Suprapubic skin (tissue), 4 donors: Measurements from ENCODE around the gene SLC34A1. TPM values are rescaled to one million over a fixed set of nuclear protein-coding genes. Genes with fewer than 3 reads are reported as not detected.

Experiments used
- DNase-seq, 2 donors: peaks; one replicate each; pipeline ENCODE4 v3.0.0-alpha.2; 2019; ENCODE audit warnings: low spot score in 2 of 2
- H3K27ac ChIP-seq: fragments of 200-600 bp; sonication (generic); one replicate; pipeline ENCODE4 v1.5.1; 2019
- H3K27me3 ChIP-seq: fragments of 200-600 bp; sonication (generic); one replicate; pipeline ENCODE4 v1.5.1; 2019
- H3K36me3 ChIP-seq: fragments of 200-600 bp; sonication (generic); one replicate; pipeline ENCODE4 v1.5.1; 2019
- H3K4me1 ChIP-seq: fragments of 200-600 bp; sonication (generic); one replicate; pipeline ENCODE4 v1.5.1; 2019
- H3K4me3 ChIP-seq: fragments of 200-600 bp; sonication (generic); one replicate; pipeline ENCODE4 v1.5.1; 2019; ENCODE audit warnings: mild to moderate bottlenecking
- H3K9me3 ChIP-seq: fragments of 200-600 bp; sonication (generic); one replicate; pipeline ENCODE4 v1.5.1; 2019
- EP300 ChIP-seq: sonication (generic); formaldehyde crosslinking; IDR thresholded peaks from one replicate; pipeline ENCODE4 v1.6.1; 2017; ENCODE audit warnings: antibody characterized with exemption
- POLR2A ChIP-seq, 2 donors: fragments of 450-650 bp; IDR thresholded peaks; one replicate each; pipeline ENCODE4 v1.6.1; 2017; ENCODE audit warnings: antibody characterized with exemption in 2 of 2, mild to moderate bottlenecking in 2 of 2, moderate library complexity in 2 of 2
- POLR2AphosphoS5 ChIP-seq, 3 donors: sonication (generic); formaldehyde crosslinking; IDR thresholded peaks; one replicate each; pipeline ENCODE4 v1.6.1; 2017; ENCODE audit warnings: antibody characterized with exemption in 3 of 3
- WGBS: methylation state at CpG from one replicate; pipeline ENCODE4 v1.1.5; 2018; 5-methylcytosine and 5-hydroxymethylcytosine counted together
- total RNA-seq, 4 donors: library from RNA; depleted of rRNA; stranded (reverse); fragments of >200 nt; gene quantifications; one replicate each; pipeline ENCODE4 v1.1.0, GENCODE V29; 2016
- TF ChIP-seq, protein P1 (sequence below), 2 donors: fragments of 200-600 bp in 1 of 2; fragments of 450-650 bp in 1 of 2; sonication (generic) in 1 of 2; IDR thresholded peaks; one replicate each; pipeline ENCODE4 v1.5.1; 2016 to 2019; ENCODE audit warnings: antibody characterized with exemption in 2 of 2, mild to moderate bottlenecking in 1 of 2, moderate library complexity in 1 of 2

Gene SLC34A1
- total RNA-seq, 4 donors from 2014 or later = 0.29 TPM; not detected in 3

- Histone ChIP-seq H3K9me3 (no peaks in the 10 kb centered on the region), H3K27ac (no peak overlapping the region), H3K36me3 (peaks cover 31% of the 10 kb centered on the region), H3K27me3 (no peaks in the 10 kb centered on the region), H3K4me3 (no peak overlapping the region), H3K4me1 (peaks cover 28% of the 10 kb centered on the region)
- TF ChIP-seq POLR2AphosphoS5 (IDR thresholded peaks at IDR 0.05) (no peak), POLR2A (IDR thresholded peaks at IDR 0.05) (no peak), EP300 (no peak)
- TF ChIP-seq, protein P1, sequence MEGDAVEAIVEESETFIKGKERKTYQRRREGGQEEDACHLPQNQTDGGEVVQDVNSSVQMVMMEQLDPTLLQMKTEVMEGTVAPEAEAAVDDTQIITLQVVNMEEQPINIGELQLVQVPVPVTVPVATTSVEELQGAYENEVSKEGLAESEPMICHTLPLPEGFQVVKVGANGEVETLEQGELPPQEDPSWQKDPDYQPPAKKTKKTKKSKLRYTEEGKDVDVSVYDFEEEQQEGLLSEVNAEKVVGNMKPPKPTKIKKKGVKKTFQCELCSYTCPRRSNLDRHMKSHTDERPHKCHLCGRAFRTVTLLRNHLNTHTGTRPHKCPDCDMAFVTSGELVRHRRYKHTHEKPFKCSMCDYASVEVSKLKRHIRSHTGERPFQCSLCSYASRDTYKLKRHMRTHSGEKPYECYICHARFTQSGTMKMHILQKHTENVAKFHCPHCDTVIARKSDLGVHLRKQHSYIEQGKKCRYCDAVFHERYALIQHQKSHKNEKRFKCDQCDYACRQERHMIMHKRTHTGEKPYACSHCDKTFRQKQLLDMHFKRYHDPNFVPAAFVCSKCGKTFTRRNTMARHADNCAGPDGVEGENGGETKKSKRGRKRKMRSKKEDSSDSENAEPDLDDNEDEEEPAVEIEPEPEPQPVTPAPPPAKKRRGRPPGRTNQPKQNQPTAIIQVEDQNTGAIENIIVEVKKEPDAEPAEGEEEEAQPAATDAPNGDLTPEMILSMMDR (IDR thresholded peaks at IDR 0.05) = no peak
- no peak for DNase-seq
- WGBS = 77% methylated on average over 4 of the region's 4 CpGs
These were observed 37.4 kb upstream of the SLC34A1 start for GRCh38 chr5:177346820-177347219.

DNA sequence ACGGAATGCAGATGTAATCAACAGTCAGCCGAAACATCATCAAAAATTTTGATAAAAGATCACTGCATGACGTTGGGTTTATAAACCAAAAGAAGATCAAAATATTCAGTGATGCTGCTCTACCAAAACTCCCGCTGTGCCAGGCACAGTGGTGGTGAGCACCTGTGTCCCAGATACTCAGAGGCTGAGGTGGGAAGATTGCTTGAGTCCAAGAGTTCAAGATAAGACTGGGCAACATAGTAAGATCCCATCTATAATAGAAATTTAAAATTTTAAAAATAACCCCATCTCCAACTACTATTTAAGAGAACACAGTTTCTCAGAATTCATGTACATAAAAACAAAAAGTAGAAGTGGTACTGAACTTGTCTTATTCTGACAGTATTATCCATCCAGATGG, 36.5 kb upstream of the SLC34A1 start:
- Histone ChIP-seq H3K36me3 (peaks cover 25% of the 10 kb centered on the region), H3K27me3 (no peaks in the 10 kb centered on the region), H3K4me3 (no peak overlapping the region), H3K4me1 (peaks cover 32% of the 10 kb centered on the region), H3K9me3 (no peaks in the 10 kb centered on the region), H3K27ac (no peak overlapping the region)
- 85% methylated on average over 4 of the region's 4 CpGs for WGBS
- TF ChIP-seq POLR2AphosphoS5 (IDR thresholded peaks at IDR 0.05) = no peak
- no peak for DNase-seq

DNA sequence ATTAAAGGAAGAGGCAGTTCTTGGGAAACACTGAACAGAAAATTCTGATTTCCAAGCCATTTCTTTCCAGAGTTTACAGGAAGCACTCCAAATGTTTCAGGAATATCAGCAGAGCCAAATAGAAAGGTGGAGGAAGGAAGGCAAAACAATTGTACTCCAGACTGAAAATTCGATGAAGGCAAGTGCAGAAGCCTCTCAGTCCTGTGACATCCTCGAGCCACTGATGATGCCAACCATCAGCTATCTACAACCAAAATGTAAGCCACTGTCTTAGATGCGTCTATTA, 34.9 kb upstream of the SLC34A1 start:
- Histone ChIP-seq H3K36me3 (peaks cover 14% of the 10 kb centered on the region), H3K4me3 (no peak overlapping the region), H3K9me3 (no peaks in the 10 kb centered on the region), H3K4me1 (peaks cover 32% of the 10 kb centered on the region), H3K27me3 (no peaks in the 10 kb centered on the region), H3K27ac (no peak overlapping the region)
- no peak for DNase-seq
- WGBS = 64% methylated on average over 3 of the region's 3 CpGs
- TF ChIP-seq POLR2AphosphoS5 (IDR thresholded peaks at IDR 0.05) = no peak
- TF ChIP-seq, protein P1 (IDR thresholded peaks at IDR 0.05) = no peak
- TF ChIP-seq EP300 = no peak
- TF ChIP-seq POLR2A (IDR thresholded peaks at IDR 0.05) = no peak

DNA sequence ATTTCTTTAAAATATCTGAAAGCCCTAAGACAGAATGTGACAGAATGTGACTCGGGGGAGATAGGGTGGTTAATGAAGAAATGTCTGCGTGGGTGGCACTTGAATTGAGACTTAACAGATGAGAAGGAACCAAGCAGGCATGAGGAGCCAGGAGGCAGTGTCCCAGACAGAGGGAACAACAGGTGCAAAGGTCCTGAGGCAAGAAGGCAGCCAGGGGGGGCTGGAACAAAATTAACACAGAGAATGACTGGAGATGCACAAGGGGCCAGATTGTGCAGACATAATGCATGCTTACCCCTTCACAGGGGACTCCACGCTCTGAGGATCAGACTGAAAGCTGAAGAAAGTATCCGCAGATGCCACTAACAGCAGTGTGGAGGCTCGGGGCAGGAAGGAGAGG, 34.5 kb upstream of the SLC34A1 start:
- H3K4me1 ChIP-seq = peaks cover 32% of the 10 kb centered on the region
- H3K27ac ChIP-seq = no peak overlapping the region
- 84% methylated on average over 5 of the region's 5 CpGs for WGBS
- H3K36me3 ChIP-seq = peaks cover 14% of the 10 kb centered on the region
- H3K4me3 ChIP-seq = peak overlapping the region; percentile 94
- TF ChIP-seq POLR2A (IDR thresholded peaks at IDR 0.05) = no peak
- no peak for TF ChIP-seq EP300
- TF ChIP-seq, protein P1 (IDR thresholded peaks at IDR 0.05) = no peak
- TF ChIP-seq POLR2AphosphoS5 (IDR thresholded peaks at IDR 0.05) = no peak
- H3K9me3 ChIP-seq = no peaks in the 10 kb centered on the region
- DNase-seq = no peak
- no peaks in the 10 kb centered on the region for H3K27me3 ChIP-seq

DNA sequence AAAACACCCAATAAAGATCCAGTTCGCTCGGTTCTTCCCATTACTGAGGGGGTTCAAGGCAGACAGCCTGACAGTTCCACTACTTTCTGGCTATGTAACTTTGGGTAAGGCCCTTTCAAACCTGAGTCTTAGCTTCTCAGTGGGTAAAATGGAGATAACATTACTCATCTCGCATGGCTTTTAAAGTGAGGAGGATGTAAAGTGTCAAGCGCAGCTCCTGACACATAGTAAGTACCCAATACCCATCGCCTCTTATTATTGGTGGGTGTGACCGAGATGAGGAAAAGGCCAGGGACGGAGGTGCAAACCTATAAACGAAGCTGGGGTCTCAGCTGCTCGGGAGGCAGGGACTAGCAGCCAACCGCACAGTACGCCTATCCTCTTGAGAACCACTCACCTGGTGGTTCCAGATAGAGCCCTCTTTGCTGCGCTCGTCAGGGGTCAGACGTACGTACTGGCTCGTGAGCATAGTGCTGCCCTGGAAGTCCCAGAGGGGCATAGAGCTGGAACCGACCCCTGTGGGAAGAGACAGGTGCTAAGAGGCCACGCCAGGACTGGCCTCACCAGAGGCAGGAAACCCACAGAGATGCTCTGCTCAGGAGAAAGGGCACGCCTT, 33.4 kb upstream of the SLC34A1 start:
- Histone ChIP-seq H3K36me3 (peaks cover 13% of the 10 kb centered on the region), H3K27ac (peak overlapping the region; percentile 97), H3K9me3 (no peaks in the 10 kb centered on the region), H3K4me1 (peaks cover 32% of the 10 kb centered on the region), H3K4me3 (peak overlapping the region; percentile 94), H3K27me3 (no peaks in the 10 kb centered on the region)
- no peak for DNase-seq
- TF ChIP-seq POLR2A (IDR thresholded peaks at IDR 0.05) (no peak), POLR2AphosphoS5 (IDR thresholded peaks at IDR 0.05) (no peak), EP300 (no peak)
- TF ChIP-seq, protein P1 (IDR thresholded peaks at IDR 0.05) = no peak
- 10% methylated on average over 19 of the region's 19 CpGs for WGBS
